Upper lobe of left lung (tissue), 6 donors: ENCODE data around the gene CBL. TPM values are rescaled to one million over a fixed set of nuclear protein-coding genes. Genes with fewer than 3 reads are reported as not detected.
A peak's percentile ranks its signal among the peaks of the same experiment; 100 is the strongest.

Experiments used
- ATAC-seq, 2 donors: fragments of 200-7000 bp; cut with Tn5 transposase; one replicate each; pipeline ENCODE4 v1.9.1; 2022; ENCODE audit warnings: mild to moderate bottlenecking in 2 of 2, moderate library complexity in 2 of 2; ENCODE audit not compliant: low FRiP score in 2 of 2
- DNase-seq, 2 donors: peaks; one replicate each; pipeline ENCODE4 v3.0.0-alpha.2; 2019 to 2020
- H3K27ac ChIP-seq, 4 donors: fragments of 200-600 bp; sonication (generic); one replicate each; pipeline ENCODE4 v1.5.1; 2016 to 2019
- H3K27me3 ChIP-seq, 4 donors: fragments of 200-600 bp; sonication (generic); one replicate each; pipeline ENCODE4 v1.5.1; 2017 to 2019
- H3K36me3 ChIP-seq, 4 donors: fragments of 200-600 bp; sonication (generic); one replicate each; pipeline ENCODE4 v1.5.1; 2016 to 2019
- H3K4me1 ChIP-seq, 4 donors: fragments of 200-600 bp; sonication (generic); one replicate each; pipeline ENCODE4 v1.5.1; 2018 to 2019
- H3K4me3 ChIP-seq, 4 donors: fragments of 200-600 bp; sonication (generic); one replicate each; pipeline ENCODE4 v1.5.1; 2017 to 2019; ENCODE audit warnings: mild to moderate bottlenecking in 2 of 4, moderate library complexity in 1 of 4
- H3K9me3 ChIP-seq, 4 donors: fragments of 200-600 bp; sonication (generic); one replicate each; pipeline ENCODE4 v1.5.1; 2018 to 2019
- CTCF ChIP-seq, 6 experiments: fragments of 450-650 bp in 4 of 6; fragments of 200-600 bp in 2 of 6; sonication (generic) in 2 of 6; IDR thresholded peaks; one replicate each; pipeline ENCODE4 v1.5.1; 2016 to 2019; ENCODE audit warnings: antibody characterized with exemption in 6 of 6
- EP300 ChIP-seq, 4 donors: sonication (generic); formaldehyde crosslinking; IDR thresholded peaks; one replicate each; pipeline ENCODE4 v1.5.1; 2017; ENCODE audit warnings: antibody characterized with exemption in 4 of 4, control low read depth in 2 of 4
- POLR2A ChIP-seq, 4 donors: fragments of 450-650 bp; IDR thresholded peaks; one replicate each; pipeline ENCODE4 v1.5.1; 2016 to 2017; ENCODE audit warnings: antibody characterized with exemption in 4 of 4, mild to moderate bottlenecking in 2 of 4
- POLR2AphosphoS5 ChIP-seq, 2 donors: sonication (generic); formaldehyde crosslinking; IDR thresholded peaks; one replicate each; pipeline ENCODE4 v1.5.1; 2017; ENCODE audit warnings: antibody characterized with exemption in 2 of 2
- WGBS, 2 donors: methylation state at CpG; one replicate each; pipeline ENCODE4 v1.1.5; 2017 to 2018; 5-methylcytosine and 5-hydroxymethylcytosine counted together
- total RNA-seq, 6 donors: library from RNA; depleted of rRNA in 4 of 6; stranded (reverse); fragments of >200 nt in 4 of 6; gene quantifications; one replicate each; pipeline versions ENCODE4 v1.1.0 to v1.2.1, GENCODE V29; 2016 to 2021
- donor health status: DM: no; HTN: no; CAD: no; lungs with moderate emphysema.
- donor health status: DM: no; HTN: yes; CAD: no; lungs with severe emphysema.

CBL gene
- 10 to 100 TPM; 15.4 to 32.2 (median 18.9) TPM for total RNA-seq

- Histone ChIP-seq H3K4me3 (peak within 1 kb of the TSS; percentile 84 to 99 (median 96)), H3K27ac (peak within 1 kb of the TSS; percentile 94 to 97 (median 94)), H3K4me1 (peaks cover 4 to 31% (median 19%) of the 10 kb centered on the region in 4 donors), H3K36me3 (no peaks in the 10 kb centered on the region), H3K27me3 (no peaks in the 10 kb centered on the region), H3K9me3 (no peaks in the 10 kb centered on the region)
- ATAC-seq (peak; percentile 98 to 99), DNase-seq (peak; percentile 97 to 98)
- WGBS, 2 donors: 0% methylated on average over 16 to 23 of the region's 88 CpGs
- TF ChIP-seq POLR2AphosphoS5 (IDR thresholded peaks at IDR 0.05): peak; percentile 18 to 43
- no peak for TF ChIP-seq EP300 (IDR thresholded peaks at IDR 0.05)
- peak; percentile 80 to 98 (median 88) for TF ChIP-seq CTCF (IDR thresholded peaks at IDR 0.05)
- peak in 3 of 4 donors; percentile 42 to 78 (median 49) for TF ChIP-seq POLR2A (IDR thresholded peaks at IDR 0.05)
Observed at GRCh38 chr11:119205574-119206510, at the start of gene CBL. Gene CBL (plus strand): TSS chr11:119206339. CDS start chr11:119206418, 79 bp downstream.

- ATAC-seq (no peak), DNase-seq (no peak)
- H3K36me3 ChIP-seq: no peaks in the 10 kb centered on the region
- TF ChIP-seq CTCF (IDR thresholded peaks at IDR 0.05) (no peak), POLR2A (IDR thresholded peaks at IDR 0.05) (no peak), EP300 (IDR thresholded peaks at IDR 0.05) (no peak), POLR2AphosphoS5 (IDR thresholded peaks at IDR 0.05) (no peak)
- H3K27me3 ChIP-seq: no peaks in the 10 kb centered on the region
- no peak overlapping the region for H3K4me3 ChIP-seq
- H3K4me1 ChIP-seq: no peaks in the 10 kb centered on the region
- no peak overlapping the region for H3K27ac ChIP-seq
- no peaks in the 10 kb centered on the region for H3K9me3 ChIP-seq
- WGBS, 2 donors: 89 to 90% methylated on average over 10 of the region's 10 CpGs
Observed at GRCh38 chr11:119156496-119156895, 49.6 kb upstream of the CBL start.

GRCh38 chr11:119157063-119157462 lies 49.1 kb upstream of the CBL start:
- WGBS, 2 donors: 50 to 63% methylated on average over 3 of the region's 3 CpGs
- no peak overlapping the region for H3K27ac ChIP-seq
- no peak for DNase-seq
- TF ChIP-seq POLR2A (IDR thresholded peaks at IDR 0.05) (no peak), EP300 (IDR thresholded peaks at IDR 0.05) (no peak), POLR2AphosphoS5 (IDR thresholded peaks at IDR 0.05) (no peak), CTCF (IDR thresholded peaks at IDR 0.05) (no peak)
- no peak overlapping the region for H3K4me3 ChIP-seq
- H3K27me3 ChIP-seq: no peaks in the 10 kb centered on the region
- H3K36me3 ChIP-seq: no peaks in the 10 kb centered on the region
- no peak for ATAC-seq
- H3K9me3 ChIP-seq: no peaks in the 10 kb centered on the region
- H3K4me1 ChIP-seq: no peaks in the 10 kb centered on the region

GRCh38 chr11:119158467-119158866 lies 47.7 kb upstream of the CBL start:
- no peak overlapping the region for H3K27ac ChIP-seq
- no peak overlapping the region for H3K4me3 ChIP-seq
- WGBS, 2 donors: 91 to 95% methylated on average over 12 to 13 of the region's 13 CpGs
- TF ChIP-seq EP300 (IDR thresholded peaks at IDR 0.05) (no peak), POLR2A (IDR thresholded peaks at IDR 0.05) (no peak), POLR2AphosphoS5 (IDR thresholded peaks at IDR 0.05) (no peak), CTCF (IDR thresholded peaks at IDR 0.05) (no peak)
- ATAC-seq: no peak
- H3K36me3 ChIP-seq: no peaks in the 10 kb centered on the region
- no peaks in the 10 kb centered on the region for H3K9me3 ChIP-seq
- DNase-seq: no peak
- no peaks in the 10 kb centered on the region for H3K27me3 ChIP-seq
- no peaks in the 10 kb centered on the region for H3K4me1 ChIP-seq
